H9 (cell line): ENCODE measurements around the gene NLGN4X. TPM values are rescaled to one million over a fixed set of nuclear protein-coding genes. Genes with fewer than 3 reads are reported as not detected.

Experiments used
- DNase-seq: peaks from one replicate; pipeline ENCODE4 v3.0.0-alpha.2; 2017
- H2AFZ ChIP-seq: one replicate; pipeline ENCODE4 v1.6.1; 2013; ENCODE audit warnings: mild to moderate bottlenecking, low read length, control low read depth, moderate library complexity
- H2AK5ac ChIP-seq: 2 replicates; pipeline ENCODE4 v1.6.1; 2013; ENCODE audit warnings: low read length, control low read depth, mixed read lengths; ENCODE audit not compliant: insufficient read length
- H2BK120ac ChIP-seq: one replicate; pipeline ENCODE4 v1.6.1; 2013; ENCODE audit warnings: low read depth, mild to moderate bottlenecking, low read length, control low read depth, inconsistent platforms; ENCODE audit not compliant: poor library complexity, severe bottlenecking
- H2BK12ac ChIP-seq: 2 replicates; pipeline ENCODE4 v1.6.1; 2013; ENCODE audit warnings: low read length, control low read depth, mixed read lengths, low read depth; ENCODE audit not compliant: insufficient read length
- H2BK15ac ChIP-seq: 2 replicates; pipeline ENCODE4 v1.6.1; 2013; ENCODE audit warnings: low read depth, low read length, control low read depth
- H2BK20ac ChIP-seq: one replicate; pipeline ENCODE4 v1.6.1; 2013; ENCODE audit warnings: low read depth, mild to moderate bottlenecking, low read length, control low read depth, inconsistent platforms; ENCODE audit not compliant: poor library complexity, severe bottlenecking
- H2BK5ac ChIP-seq: 2 replicates; pipeline ENCODE4 v1.6.1; 2013; ENCODE audit warnings: low read length, control low read depth, mixed read lengths; ENCODE audit not compliant: insufficient read length
- H3K14ac ChIP-seq: 2 replicates; pipeline ENCODE4 v1.6.1; 2013; ENCODE audit warnings: low read length, control low read depth; ENCODE audit not compliant: insufficient read depth
- H3K18ac ChIP-seq: 2 replicates; pipeline ENCODE4 v1.6.1; 2013; ENCODE audit warnings: low read depth, mild to moderate bottlenecking, mixed read lengths, low read length, control low read depth; ENCODE audit not compliant: insufficient read length
- H3K23ac ChIP-seq: 2 replicates; pipeline ENCODE4 v1.6.1; 2013; ENCODE audit warnings: low read length, control low read depth, mixed read lengths, low read depth; ENCODE audit not compliant: insufficient read length
- H3K23me2 ChIP-seq: 2 replicates; pipeline ENCODE4 v1.6.1; 2013; ENCODE audit warnings: low read depth, mild to moderate bottlenecking, mixed read lengths, low read length, control low read depth; ENCODE audit not compliant: insufficient read length, poor library complexity, severe bottlenecking
- H3K27ac ChIP-seq: 2 replicates; pipeline ENCODE4 v1.5.1; 2013; ENCODE audit warnings: low read length, control low read depth, mixed read lengths, low read depth; ENCODE audit not compliant: insufficient read length
- H3K27me3 ChIP-seq: 2 replicates; pipeline ENCODE4 v1.6.1; 2013; ENCODE audit warnings: low read length, control low read depth, inconsistent platforms; ENCODE audit not compliant: insufficient read depth
- H3K4ac ChIP-seq: 2 replicates; pipeline ENCODE4 v1.6.1; 2013; ENCODE audit warnings: low read depth, mild to moderate bottlenecking, control low read depth, inconsistent platforms, low read length, moderate library complexity
- H3K4me1 ChIP-seq: 2 replicates; pipeline ENCODE4 v1.6.1; 2013; ENCODE audit warnings: low read length, control low read depth, inconsistent platforms; ENCODE audit not compliant: insufficient read depth
- H3K4me2 ChIP-seq: 2 replicates; pipeline ENCODE4 v1.6.1; 2013; ENCODE audit warnings: low read length, control low read depth, mixed read lengths; ENCODE audit not compliant: insufficient read length, insufficient read depth
- H3K56ac ChIP-seq: 2 replicates; pipeline ENCODE4 v1.6.1; 2013; ENCODE audit warnings: low read depth, mild to moderate bottlenecking, mixed read lengths, low read length, control low read depth; ENCODE audit not compliant: insufficient read length
- H3K79me1 ChIP-seq: 2 replicates; pipeline ENCODE4 v1.6.1; 2013; ENCODE audit warnings: low read depth, mild to moderate bottlenecking, moderate library complexity, low read length, control low read depth, inconsistent platforms; ENCODE audit not compliant: insufficient read depth, poor library complexity, severe bottlenecking
- H3K79me2 ChIP-seq: 2 replicates; pipeline ENCODE4 v1.6.1; 2013; ENCODE audit warnings: low read length, control low read depth, inconsistent platforms; ENCODE audit not compliant: insufficient read depth
- H3K9ac ChIP-seq: 2 replicates; pipeline ENCODE4 v1.6.1; 2013; ENCODE audit warnings: low read length, control low read depth, mixed read lengths; ENCODE audit not compliant: insufficient read length; ENCODE audit errors: extremely low read depth
- H3K9me3 ChIP-seq: one replicate; pipeline ENCODE4 v1.6.1; 2013; ENCODE audit warnings: low read depth, low read length, inconsistent platforms; ENCODE audit not compliant: control insufficient read depth
- H3T11ph ChIP-seq: one replicate; pipeline ENCODE4 v1.6.1; 2013; ENCODE audit warnings: mild to moderate bottlenecking, low read length, control low read depth, inconsistent platforms
- H4K20me1 ChIP-seq: one replicate; pipeline ENCODE4 v1.6.1; 2013; ENCODE audit not compliant: control insufficient read depth, insufficient read length, insufficient read depth
- H4K5ac ChIP-seq: 2 replicates; pipeline ENCODE4 v1.6.1; 2013; ENCODE audit warnings: low read depth, mild to moderate bottlenecking, mixed read lengths, low read length, control low read depth; ENCODE audit not compliant: insufficient read length
- H4K8ac ChIP-seq: replicated peaks from 2 replicates; pipeline ENCODE4 v1.6.1; 2013; ENCODE audit warnings: low read length, control low read depth, mixed read lengths, low read depth; ENCODE audit not compliant: insufficient read length
- H4K91ac ChIP-seq: 2 replicates; pipeline ENCODE4 v1.6.1; 2013; ENCODE audit warnings: low read depth, mild to moderate bottlenecking, moderate library complexity, mixed read lengths, low read length, control low read depth; ENCODE audit not compliant: insufficient read length
- H3K27ac Mint-ChIP-seq, 3 experiments: 2 replicates in 2 of 3; 3 replicates in 1 of 3; pipeline ENCODE4 v1.8.0; 2020 to 2021; ENCODE audit warnings: mixed read lengths in 3 of 3, mild to moderate bottlenecking in 1 of 3, moderate library complexity in 1 of 3
- H3K27me3 Mint-ChIP-seq: 2 replicates; pipeline ENCODE4 v1.8.0; 2021; ENCODE audit warnings: low read depth, mild to moderate bottlenecking, moderate library complexity, mixed read lengths
- H3K36me3 Mint-ChIP-seq, 3 experiments: 2 replicates in 2 of 3; 3 replicates in 1 of 3; pipeline ENCODE4 v1.8.0; 2020 to 2021; ENCODE audit warnings: low read depth in 3 of 3, mixed read lengths in 3 of 3; ENCODE audit not compliant: insufficient read depth in 1 of 3
- H3K4me1 Mint-ChIP-seq, 2 experiments: 2 replicates each; pipeline ENCODE4 v1.8.0; 2020; ENCODE audit warnings: mixed read lengths in 2 of 2
- H3K4me3 Mint-ChIP-seq, 2 experiments: 2 replicates in 1 of 2; 3 replicates in 1 of 2; pipeline ENCODE4 v1.8.0; 2020 to 2021; ENCODE audit warnings: mild to moderate bottlenecking in 2 of 2, mixed read lengths in 2 of 2, moderate library complexity in 1 of 2
- H3K9me3 Mint-ChIP-seq, 2 experiments: 2 replicates in 1 of 2; 3 replicates in 1 of 2; pipeline ENCODE4 v1.8.0; 2020; ENCODE audit warnings: mild to moderate bottlenecking in 2 of 2, mixed read lengths in 2 of 2, moderate library complexity in 1 of 2
- WGBS: extraction: QIAGEN DNeasy Blood & Tissue Kit; methylation state at CpG from one replicate; pipeline ENCODE4 v1.1.7; 2013; ENCODE audit warnings: missing lambda C conversion rate, low lambda C conversion rate, mixed read lengths; ENCODE audit not compliant: insufficient read length; ENCODE audit errors: extremely low coverage; 5-methylcytosine and 5-hydroxymethylcytosine counted together
- total RNA-seq: library from RNA; stranded (reverse); gene quantifications from 2 replicates; pipeline ENCODE4 v1.2.1, GENCODE V29; 2021
- TF ChIP-seq, protein P1 (sequence below): fragments of 200-600 bp; sonication (generic); conservative IDR thresholded peaks from 3 replicates; pipeline ENCODE4 v1.8.0; 2021; ENCODE audit warnings: antibody characterized with exemption, mild to moderate bottlenecking

Gene NLGN4X
- total RNA-seq, 1 experiment from 2014 or later, result 111 TPM

DNA sequence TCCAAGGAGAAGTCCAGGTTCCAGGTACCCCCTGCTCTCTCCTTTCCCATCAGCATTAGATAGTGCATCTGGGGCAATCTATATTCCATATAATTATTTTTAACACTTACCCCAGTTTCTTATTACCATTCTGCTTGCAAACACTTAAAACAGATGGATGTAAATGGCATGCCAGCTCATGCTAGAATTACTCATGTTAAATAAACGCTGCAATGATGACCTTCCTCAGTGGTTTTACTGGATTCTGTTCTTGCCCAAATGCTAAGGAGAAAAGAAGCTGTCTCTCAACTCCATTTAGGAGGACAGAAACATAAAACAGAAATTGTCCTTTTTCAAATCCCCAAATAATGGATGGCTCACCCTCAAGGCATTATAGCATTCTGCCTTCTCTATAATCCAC lies 161.1 kb downstream of the NLGN4X start:
- H4K5ac ChIP-seq, result no peak overlapping the region
- no peak overlapping the region for H2AFZ ChIP-seq
- Mint-ChIP-seq H3K27ac (no peak overlapping the region; a peak in 1 of 7 replicates), H3K27me3 (no peaks in the 10 kb centered on the region), H3K4me3 (no peak overlapping the region), H3K4me1 (peaks cover 3 to 5% of the 10 kb centered on the region in 2 experiments; a peak in 3 of 4 replicates), H3K36me3 (peaks cover 11 to 29% (median 11%) of the 10 kb centered on the region in 3 experiments), H3K9me3 (peaks cover 0 to 12% of the 10 kb centered on the region in 2 experiments; a peak in 3 of 5 replicates)
- H3K9me3 ChIP-seq, result no peaks in the 10 kb centered on the region
- H3K56ac ChIP-seq, result no peak overlapping the region
- H4K91ac ChIP-seq, result no peak overlapping the region
- H2BK12ac ChIP-seq, result no peak overlapping the region
- WGBS, result no CpG with 5 or more reads among the region's 1 CpG
- H3K4me1 ChIP-seq, result no peaks in the 10 kb centered on the region; the same call in 1 of the 2 replicates
- no peak overlapping the region for H3K4ac ChIP-seq
- peaks cover 14% of the 10 kb centered on the region for H3K79me1 ChIP-seq
- H3K27me3 ChIP-seq, result no peaks in the 10 kb centered on the region
- no peaks in the 10 kb centered on the region for H3K23me2 ChIP-seq
- H3K79me2 ChIP-seq, result peaks cover 20% of the 10 kb centered on the region; the same call in 1 of the 2 replicates
- no peak for DNase-seq
- no peak overlapping the region for H2BK20ac ChIP-seq
- TF ChIP-seq, protein P1, sequence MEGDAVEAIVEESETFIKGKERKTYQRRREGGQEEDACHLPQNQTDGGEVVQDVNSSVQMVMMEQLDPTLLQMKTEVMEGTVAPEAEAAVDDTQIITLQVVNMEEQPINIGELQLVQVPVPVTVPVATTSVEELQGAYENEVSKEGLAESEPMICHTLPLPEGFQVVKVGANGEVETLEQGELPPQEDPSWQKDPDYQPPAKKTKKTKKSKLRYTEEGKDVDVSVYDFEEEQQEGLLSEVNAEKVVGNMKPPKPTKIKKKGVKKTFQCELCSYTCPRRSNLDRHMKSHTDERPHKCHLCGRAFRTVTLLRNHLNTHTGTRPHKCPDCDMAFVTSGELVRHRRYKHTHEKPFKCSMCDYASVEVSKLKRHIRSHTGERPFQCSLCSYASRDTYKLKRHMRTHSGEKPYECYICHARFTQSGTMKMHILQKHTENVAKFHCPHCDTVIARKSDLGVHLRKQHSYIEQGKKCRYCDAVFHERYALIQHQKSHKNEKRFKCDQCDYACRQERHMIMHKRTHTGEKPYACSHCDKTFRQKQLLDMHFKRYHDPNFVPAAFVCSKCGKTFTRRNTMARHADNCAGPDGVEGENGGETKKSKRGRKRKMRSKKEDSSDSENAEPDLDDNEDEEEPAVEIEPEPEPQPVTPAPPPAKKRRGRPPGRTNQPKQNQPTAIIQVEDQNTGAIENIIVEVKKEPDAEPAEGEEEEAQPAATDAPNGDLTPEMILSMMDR, result no peak
- H2BK15ac ChIP-seq, result no peak overlapping the region
- H2BK5ac ChIP-seq, result no peak overlapping the region
- H3K9ac ChIP-seq, result no peak overlapping the region
- no peak overlapping the region for H2BK120ac ChIP-seq
- no peak overlapping the region for H3K14ac ChIP-seq
- H3K27ac ChIP-seq, result no peak overlapping the region
- no peak overlapping the region for H3K23ac ChIP-seq
- H4K20me1 ChIP-seq, result no peaks in the 10 kb centered on the region
- H4K8ac ChIP-seq, result no peak overlapping the region
- no peak overlapping the region for H3K4me2 ChIP-seq
- no peak overlapping the region for H2AK5ac ChIP-seq
- H3T11ph ChIP-seq, result no peak overlapping the region
- H3K18ac ChIP-seq, result no peak overlapping the region
